ES-I3 (cell line): Measurements from ENCODE around the gene BABAM2.

ENCODE experiments used
- H3K36me3 ChIP-seq: 2 replicates; pipeline ENCODE4 v1.6.1; 2013; ENCODE audit warnings: mild to moderate bottlenecking, low read length, control low read depth, moderate library complexity; ENCODE audit not compliant: insufficient read depth
- H3K4me1 ChIP-seq: 2 replicates; pipeline ENCODE4 v1.6.1; 2013; ENCODE audit warnings: mild to moderate bottlenecking, control low read depth, low read length; ENCODE audit not compliant: insufficient read depth
- H3K9ac ChIP-seq: 2 replicates; pipeline ENCODE4 v1.6.1; 2013; ENCODE audit warnings: low read depth, mild to moderate bottlenecking, low read length, moderate library complexity
- H3K9me3 ChIP-seq: 2 replicates; pipeline ENCODE4 v1.6.1; 2013; ENCODE audit warnings: mild to moderate bottlenecking, low read length, moderate library complexity; ENCODE audit not compliant: control insufficient read depth, insufficient read depth

BABAM2 gene

DNA sequence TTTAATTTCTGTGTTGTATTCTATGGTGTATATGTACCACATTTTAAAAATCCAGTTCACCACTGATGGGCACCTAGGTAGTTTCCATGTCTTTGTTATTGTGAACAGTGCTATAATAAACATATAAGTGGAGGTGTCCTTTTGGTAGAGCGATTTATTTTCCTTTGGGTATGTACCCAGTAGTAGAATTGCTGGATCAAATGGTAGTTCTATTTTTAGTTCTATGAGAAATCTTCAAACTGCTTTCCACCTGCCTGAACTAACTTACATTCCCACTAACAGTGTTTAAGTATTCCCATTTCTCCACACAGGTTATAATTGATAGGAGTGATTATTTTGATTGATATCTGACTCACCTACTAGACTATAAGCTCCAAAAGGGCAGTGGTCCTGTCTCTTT is 148.2 kb downstream of the BABAM2 start:
- H3K4me1 ChIP-seq, result peaks cover 4% of the 10 kb centered on the region; the same call in 1 of the 2 replicates
- H3K9ac ChIP-seq, result no peak overlapping the region
- H3K9me3 ChIP-seq, result no peaks in the 10 kb centered on the region
- H3K36me3 ChIP-seq, result no peaks in the 10 kb centered on the region

DNA sequence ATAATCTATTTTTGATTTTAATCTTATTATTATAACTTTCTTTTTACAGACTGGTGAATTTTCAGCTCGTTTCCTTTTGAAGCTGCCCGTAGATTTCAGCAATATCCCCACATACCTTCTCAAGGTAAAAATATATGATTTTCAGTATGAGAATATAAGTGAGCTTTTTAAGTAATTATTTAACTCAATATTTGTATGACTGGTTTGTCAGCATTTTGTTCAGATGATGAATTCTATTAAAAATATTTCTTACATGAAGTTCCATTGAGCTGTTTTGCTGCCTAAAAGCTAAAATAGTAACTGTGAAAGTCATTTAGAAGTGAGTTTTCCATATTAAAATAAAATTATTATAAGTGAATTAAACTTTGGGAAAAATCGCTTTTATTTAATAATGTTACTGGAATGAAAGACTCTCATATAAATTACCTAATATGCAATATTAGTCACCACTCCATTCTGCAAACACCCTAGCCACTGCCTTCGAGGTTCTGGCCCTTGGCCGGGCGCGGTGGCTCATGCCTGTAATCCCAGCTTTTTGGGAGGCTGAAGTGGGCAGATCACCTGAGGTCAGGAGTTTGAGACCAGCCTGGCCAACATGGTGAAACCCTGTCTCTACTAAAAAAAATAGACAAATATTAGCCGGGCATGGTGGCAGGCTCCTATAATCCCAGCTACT is 155.3 kb downstream of the BABAM2 start:
- no peaks in the 10 kb centered on the region for H3K36me3 ChIP-seq
- H3K9ac ChIP-seq, result no peak overlapping the region
- H3K9me3 ChIP-seq, result no peaks in the 10 kb centered on the region
- peaks cover 4% of the 10 kb centered on the region; the same call in 1 of the 2 replicates for H3K4me1 ChIP-seq

DNA sequence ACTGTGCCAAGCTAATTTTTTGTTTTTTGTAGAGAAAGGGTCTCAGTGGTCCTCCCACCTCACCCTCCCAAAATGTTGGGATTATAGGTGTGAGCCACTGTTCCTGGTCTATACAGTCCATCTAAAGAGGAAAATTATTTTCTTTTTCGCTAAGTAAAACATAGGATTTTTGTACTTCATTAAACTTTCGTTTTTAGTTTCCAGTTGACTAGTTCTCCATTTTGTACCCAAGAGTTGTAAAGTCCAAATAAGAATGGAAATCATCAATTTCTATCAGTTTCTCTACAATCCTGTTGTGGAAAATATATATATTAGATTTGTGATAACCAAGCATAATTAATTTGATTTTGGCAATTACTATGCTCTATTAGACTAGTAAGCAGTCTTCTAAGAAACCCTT is 156.4 kb downstream of the BABAM2 start:
- Histone ChIP-seq H3K9ac (no peak overlapping the region), H3K4me1 (peaks cover 4% of the 10 kb centered on the region; the same call in 1 of the 2 replicates), H3K36me3 (no peaks in the 10 kb centered on the region), H3K9me3 (no peaks in the 10 kb centered on the region)

- Histone ChIP-seq H3K9ac (no peak overlapping the region), H3K36me3 (no peaks in the 10 kb centered on the region), H3K9me3 (no peaks in the 10 kb centered on the region)
These were observed 157.2 kb downstream of the BABAM2 start for GRCh38 chr2:28047681-28048080.

DNA sequence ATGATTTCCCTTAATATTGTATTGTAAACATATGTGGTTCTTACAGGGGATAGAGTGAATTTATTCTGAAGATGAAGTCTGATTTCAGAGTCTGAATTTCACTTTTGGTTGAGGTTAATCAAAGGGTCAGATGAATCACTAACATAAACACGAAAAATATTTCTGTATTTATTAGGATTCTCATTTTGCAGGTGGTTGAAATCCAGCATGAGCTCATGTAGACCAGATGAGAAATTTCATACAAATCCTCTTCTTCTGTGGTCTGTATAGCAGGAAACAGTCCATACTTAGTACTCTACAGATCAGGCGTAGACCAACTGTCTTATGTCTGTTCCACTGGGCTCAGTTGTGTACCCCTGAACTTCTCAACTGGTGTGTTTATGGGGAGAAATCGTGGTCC is 157.8 kb downstream of the BABAM2 start:
- H3K4me1 ChIP-seq, result peaks cover 4% of the 10 kb centered on the region; the same call in 1 of the 2 replicates
- no peaks in the 10 kb centered on the region for H3K9me3 ChIP-seq
- H3K9ac ChIP-seq, result no peak overlapping the region
- no peaks in the 10 kb centered on the region for H3K36me3 ChIP-seq

More at GRCh38 chr2:28047681-28048080, 157.2 kb downstream of the BABAM2 start:
- H3K4me1 ChIP-seq, result peaks cover 4% of the 10 kb centered on the region; the same call in 1 of the 2 replicates

DNA sequence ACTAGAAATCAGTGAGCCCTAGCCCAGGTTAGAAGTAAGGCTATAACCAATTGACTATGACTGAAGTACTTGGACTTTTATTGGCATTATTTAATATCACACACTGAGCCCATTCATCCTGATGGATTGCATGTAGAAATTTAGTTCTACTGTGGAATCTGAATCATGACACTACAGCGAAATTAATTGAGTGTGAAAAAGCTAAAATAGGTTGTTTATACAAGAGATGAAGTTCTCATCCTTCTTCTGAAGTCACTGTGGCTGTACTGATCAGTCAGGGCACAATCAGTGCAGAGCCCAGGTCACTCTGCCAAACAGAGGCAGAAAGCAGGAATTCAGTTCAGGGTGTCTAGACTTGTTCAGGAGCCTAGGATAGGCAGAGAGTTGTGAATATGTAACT is 158.9 kb downstream of the BABAM2 start:
- H3K36me3 ChIP-seq, result no peaks in the 10 kb centered on the region
- peaks cover 4% of the 10 kb centered on the region; the same call in 1 of the 2 replicates for H3K4me1 ChIP-seq
- H3K9ac ChIP-seq, result no peak overlapping the region
- H3K9me3 ChIP-seq, result no peaks in the 10 kb centered on the region

GRCh38 chr2:28049899-28050298 is 159.4 kb downstream of the BABAM2 start:
- H3K9me3 ChIP-seq, result no peaks in the 10 kb centered on the region
- H3K4me1 ChIP-seq, result peaks cover 4% of the 10 kb centered on the region; the same call in 1 of the 2 replicates
- H3K36me3 ChIP-seq, result no peaks in the 10 kb centered on the region
- H3K9ac ChIP-seq, result no peak overlapping the region

GRCh38 chr2:28052691-28053090 is 162.2 kb downstream of the BABAM2 start:
- Histone ChIP-seq H3K9me3 (no peaks in the 10 kb centered on the region), H3K4me1 (peaks cover under 1% of the 10 kb centered on the region; the same call in 1 of the 2 replicates), H3K36me3 (no peaks in the 10 kb centered on the region), H3K9ac (no peak overlapping the region)

- Histone ChIP-seq H3K36me3 (no peaks in the 10 kb centered on the region), H3K9ac (no peak overlapping the region), H3K9me3 (no peaks in the 10 kb centered on the region), H3K4me1 (no peaks in the 10 kb centered on the region)
These were observed 163.1 kb downstream of the BABAM2 start for GRCh38 chr2:28053597-28053996.

GRCh38 chr2:28054916-28055315 is 164.4 kb downstream of the BABAM2 start:
- Histone ChIP-seq H3K9ac (no peak overlapping the region), H3K4me1 (no peaks in the 10 kb centered on the region), H3K9me3 (no peaks in the 10 kb centered on the region), H3K36me3 (no peaks in the 10 kb centered on the region)

DNA sequence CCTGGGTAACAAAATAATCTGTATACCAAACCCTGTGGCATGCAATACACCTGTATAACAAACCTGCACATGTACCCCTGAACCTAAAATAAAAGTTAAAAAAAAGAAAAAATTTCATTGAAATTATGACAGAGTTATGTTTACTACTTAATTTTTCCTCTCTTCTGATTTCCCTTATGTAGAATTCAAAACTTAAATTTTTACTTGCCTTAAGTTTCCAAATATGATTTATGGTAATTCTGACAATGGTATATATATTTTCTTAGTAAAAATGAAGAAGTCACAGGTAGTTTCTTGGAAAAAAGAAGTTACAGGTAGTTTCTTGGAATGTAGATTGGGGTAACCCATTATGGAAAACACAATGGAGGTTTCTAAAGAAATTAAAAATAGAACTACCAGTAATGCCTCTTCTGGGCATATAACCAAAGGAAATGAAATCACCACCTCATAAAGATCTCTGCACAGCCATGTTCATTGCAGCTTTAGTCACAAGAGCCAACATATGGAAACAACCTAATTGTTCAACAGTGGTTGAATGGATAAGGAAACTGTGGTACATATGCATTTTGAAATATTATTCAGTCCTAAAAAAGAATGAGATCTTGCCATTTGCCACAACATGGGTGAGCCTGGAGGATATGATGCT is 164.9 kb downstream of the BABAM2 start:
- no peaks in the 10 kb centered on the region for H3K9me3 ChIP-seq
- no peak overlapping the region for H3K9ac ChIP-seq
- no peaks in the 10 kb centered on the region for H3K4me1 ChIP-seq
- H3K36me3 ChIP-seq, result no peaks in the 10 kb centered on the region

DNA sequence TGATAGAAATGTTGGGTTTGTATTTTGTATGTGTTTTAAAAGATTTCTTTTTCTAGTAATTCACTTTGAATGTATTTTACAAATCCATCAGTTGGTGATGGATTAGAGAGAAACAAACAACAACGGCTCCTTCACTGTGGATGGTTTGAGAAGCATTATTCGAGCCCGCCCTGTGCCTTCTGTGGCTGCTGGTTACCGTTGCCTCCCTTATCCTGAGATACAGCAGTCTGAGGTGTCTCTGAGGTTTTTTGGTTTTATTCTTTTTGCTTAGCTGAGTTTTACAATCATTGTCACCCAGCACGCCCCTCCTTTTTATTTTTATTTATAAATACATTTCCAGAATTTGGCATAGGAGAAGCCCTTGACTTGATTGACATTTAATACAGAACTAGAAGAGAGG is 168.3 kb downstream of the BABAM2 start:
- Histone ChIP-seq H3K4me1 (no peaks in the 10 kb centered on the region), H3K36me3 (no peaks in the 10 kb centered on the region), H3K9ac (no peak overlapping the region), H3K9me3 (no peaks in the 10 kb centered on the region)

- no peaks in the 10 kb centered on the region for H3K9me3 ChIP-seq
- H3K4me1 ChIP-seq, result no peaks in the 10 kb centered on the region
- H3K9ac ChIP-seq, result no peak overlapping the region
- H3K36me3 ChIP-seq, result no peaks in the 10 kb centered on the region
These were observed 172.3 kb downstream of the BABAM2 start for GRCh38 chr2:28062867-28063266.

DNA sequence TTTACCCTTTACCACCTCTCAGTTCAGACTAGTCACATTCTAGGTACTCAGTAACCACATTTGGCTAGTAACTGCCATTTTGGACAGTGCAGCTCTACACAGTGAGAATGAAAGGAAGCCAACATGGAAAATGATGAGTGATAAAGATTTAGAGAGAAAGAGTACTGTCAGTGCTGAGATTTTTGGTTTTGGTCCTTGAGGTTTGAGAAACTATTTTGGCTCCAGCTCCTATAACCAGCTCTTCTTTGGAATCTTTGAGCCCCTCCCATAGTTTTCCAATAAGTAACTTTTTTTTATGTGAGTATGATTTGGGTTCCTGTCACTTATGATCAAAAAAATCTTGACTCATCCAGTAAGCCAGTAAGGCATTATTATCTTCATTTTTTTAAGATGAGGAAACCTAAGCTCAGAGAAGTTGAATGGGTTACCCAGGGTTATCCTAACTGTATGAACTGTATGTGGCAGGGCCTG is 173.0 kb downstream of the BABAM2 start:
- no peaks in the 10 kb centered on the region for H3K4me1 ChIP-seq
- H3K9ac ChIP-seq, result no peak overlapping the region
- no peaks in the 10 kb centered on the region for H3K36me3 ChIP-seq
- H3K9me3 ChIP-seq, result no peaks in the 10 kb centered on the region

DNA sequence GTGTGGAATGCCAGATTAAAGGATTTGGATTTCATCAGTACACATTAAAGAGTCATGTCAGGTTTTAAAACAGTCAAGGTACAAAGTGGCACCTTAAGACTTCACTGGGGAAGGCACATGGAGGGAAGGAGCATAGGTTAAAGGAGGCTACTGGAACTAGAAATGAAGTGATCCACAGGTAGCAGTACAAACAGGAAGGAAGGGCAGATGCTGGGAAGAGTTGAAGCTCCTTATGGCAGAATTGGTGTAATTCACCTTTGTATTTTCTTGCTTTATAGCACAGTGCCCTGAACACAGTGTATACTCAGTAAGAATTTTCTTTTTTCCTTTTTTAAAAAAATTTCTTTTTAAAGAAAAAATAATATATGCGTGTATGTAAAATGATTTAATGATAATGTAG is 177.1 kb downstream of the BABAM2 start:
- H3K9me3 ChIP-seq, result no peaks in the 10 kb centered on the region
- H3K4me1 ChIP-seq, result no peaks in the 10 kb centered on the region
- H3K9ac ChIP-seq, result no peak overlapping the region
- H3K36me3 ChIP-seq, result no peaks in the 10 kb centered on the region
